Inflammatory macrophage treated with lipopolysaccharide for 4 hours (primary cell): Measurements from ENCODE around the gene TIMP4.

Source experiments
- DNase-seq: peaks from one replicate; pipeline ENCODE4 v3.0.0-alpha.2; 2020

The TIMP4 gene

DNA sequence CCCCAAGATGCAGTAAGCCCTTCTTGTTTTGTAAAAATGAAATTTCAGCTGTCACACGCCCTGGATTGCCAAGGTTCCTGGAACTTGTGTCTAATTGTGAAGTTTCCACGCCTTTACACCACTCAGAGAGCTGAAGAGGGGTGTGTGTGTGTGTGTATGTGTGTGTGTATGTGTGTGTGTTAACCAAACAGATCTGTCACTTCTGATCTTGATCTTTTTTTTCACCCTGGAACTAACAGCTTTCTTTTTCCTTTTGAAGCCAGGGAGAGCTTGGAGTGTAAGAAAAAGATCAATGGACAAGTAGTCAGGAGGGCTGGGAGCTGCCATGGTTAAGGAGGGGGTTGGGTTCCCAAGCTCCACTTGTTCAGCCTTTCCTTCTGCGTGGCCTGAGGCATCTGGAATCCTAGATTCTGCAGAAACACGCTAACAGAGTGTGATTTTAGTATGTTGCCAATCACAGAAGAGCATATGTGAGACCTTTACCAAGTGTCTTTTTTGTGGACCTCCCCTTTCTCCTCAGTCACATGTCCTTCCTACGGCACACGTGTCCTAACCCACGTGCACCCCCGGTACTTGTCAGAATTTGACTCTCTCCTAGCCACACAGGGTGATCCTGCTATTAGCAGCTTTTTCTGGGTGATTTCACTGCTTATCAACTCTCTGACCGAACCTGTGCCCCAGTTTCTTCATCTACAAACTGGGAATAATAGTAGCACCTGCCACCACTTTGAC lies 11.5 kb downstream of the TIMP4 start:
- DNase-seq, result no peak

DNA sequence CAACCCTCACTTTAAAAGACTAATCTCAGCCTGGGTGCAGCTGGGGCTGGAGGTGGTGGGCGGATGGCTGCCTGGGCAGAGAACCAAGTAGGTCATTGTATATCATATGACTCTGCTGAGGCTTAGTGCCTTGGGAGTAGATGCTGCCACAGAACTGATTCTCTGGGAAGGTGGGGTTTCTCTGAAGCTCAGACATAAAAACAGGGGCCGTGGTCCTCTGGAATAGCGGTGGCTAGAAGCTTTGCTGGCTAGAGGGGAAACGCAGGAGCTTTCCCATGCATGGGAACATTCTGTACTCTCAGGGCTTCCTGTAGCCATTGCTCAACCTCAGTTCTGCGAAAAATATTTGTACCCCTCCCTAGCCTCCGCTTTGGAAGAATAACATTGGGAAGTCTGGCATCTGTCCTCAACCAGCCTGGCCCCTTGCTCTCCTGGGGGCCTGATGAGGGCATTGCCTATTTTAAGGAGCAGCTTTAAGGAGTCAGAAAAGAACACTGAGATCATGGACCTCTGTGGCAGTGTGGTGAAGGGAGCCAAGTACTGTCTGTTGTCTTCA lies 14.7 kb downstream of the TIMP4 start:
- DNase-seq, result peak; percentile 64

DNA sequence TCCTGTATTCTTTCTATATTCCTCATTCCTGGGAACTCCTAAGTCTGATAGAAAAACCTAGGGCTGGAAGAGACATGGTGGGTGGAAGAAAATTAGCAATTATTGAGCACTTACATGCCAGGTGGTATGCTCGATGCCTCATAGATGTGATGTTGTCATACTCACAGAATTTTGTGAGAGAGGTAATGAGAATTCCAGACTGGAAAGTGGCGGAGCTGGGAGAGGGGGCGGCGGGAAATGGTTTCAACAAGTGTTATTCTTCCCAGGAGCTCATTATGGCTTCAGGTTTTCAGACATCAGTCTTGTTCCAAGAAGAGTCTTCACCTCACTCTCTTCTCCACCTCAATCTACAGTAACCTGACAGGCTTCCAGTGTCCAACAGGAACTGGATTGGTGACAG lies 16.2 kb downstream of the TIMP4 start:
- no peak for DNase-seq

DNA sequence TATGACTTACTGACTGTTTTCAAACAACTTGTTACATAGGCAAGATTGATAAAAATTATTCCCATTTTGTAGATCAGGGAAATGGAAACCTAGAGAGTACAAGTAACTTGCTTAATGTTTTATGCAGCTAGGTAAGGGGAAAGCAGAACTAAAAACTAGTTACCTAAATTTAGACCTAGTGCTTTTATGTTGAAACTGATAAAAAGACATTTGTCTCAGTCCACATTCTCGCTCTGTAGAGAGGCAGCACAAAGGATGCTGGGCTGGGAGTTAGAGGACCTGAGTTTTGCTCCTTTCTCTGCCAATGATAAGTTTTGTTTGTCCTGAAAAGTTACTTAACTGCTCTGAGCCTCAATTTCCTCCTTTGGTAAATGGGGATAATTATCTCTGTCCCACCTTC lies 17.4 kb downstream of the TIMP4 start:
- peak; percentile 12 for DNase-seq

DNA sequence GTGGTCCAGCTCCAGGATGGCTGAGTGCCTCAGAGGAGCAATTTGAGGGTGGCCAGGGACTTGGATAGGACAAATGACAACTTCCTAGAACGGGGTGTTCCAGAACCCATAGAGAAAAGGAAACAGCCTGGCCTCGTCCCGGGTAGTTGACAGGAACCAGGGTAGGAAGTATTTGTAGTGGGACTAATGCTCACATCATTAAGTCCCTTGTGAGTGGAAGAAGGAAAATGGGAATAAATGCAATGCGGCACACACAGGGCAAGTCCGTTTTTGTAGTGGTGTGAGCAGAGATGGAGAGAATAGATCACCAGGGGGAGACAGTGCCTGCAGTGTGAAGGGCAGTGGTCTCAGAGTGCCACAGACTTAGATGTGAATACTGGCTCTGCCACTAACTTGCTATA lies 19.6 kb downstream of the TIMP4 start:
- DNase-seq, result peak; percentile 31

DNA sequence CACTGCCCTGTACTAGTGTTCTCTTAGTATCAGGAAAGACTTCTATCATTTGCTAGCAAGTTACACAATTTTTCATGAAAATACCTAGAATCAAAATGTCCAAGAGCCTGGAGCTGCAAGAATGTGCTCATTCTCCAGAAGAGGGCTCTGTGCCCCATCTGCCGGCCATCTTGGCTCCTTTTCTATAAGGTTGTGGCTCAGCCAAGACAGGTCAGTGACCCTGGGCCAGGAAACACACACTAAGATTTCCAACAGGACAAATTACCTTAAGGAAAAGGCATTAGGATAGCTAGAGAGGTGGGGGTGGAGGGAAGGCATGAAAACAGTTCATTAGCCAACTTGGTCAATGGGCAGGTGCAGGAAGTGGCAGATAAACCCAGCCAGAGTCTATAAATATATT lies 20.7 kb downstream of the TIMP4 start:
- peak; percentile 46 for DNase-seq

DNA sequence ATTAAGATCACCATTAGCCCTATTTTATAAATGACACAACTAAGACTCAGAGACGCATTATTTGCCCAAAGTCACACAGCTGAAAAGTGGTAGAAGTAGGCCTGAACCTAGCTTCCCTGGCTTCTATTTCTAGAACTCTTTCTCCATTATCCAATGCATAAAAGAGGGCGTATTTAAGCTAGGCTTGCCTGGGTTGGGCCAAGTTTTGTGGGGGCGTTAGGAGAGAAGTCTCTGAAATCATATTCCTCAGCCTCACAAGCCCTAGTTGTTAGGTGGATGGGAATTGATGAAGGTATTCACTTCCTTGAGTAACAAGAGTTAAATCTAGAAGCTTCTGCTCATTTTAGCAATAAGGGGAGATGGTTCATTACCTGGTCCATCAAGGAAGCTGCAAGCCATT lies 22.3 kb downstream of the TIMP4 start:
- DNase-seq, result no peak

DNA sequence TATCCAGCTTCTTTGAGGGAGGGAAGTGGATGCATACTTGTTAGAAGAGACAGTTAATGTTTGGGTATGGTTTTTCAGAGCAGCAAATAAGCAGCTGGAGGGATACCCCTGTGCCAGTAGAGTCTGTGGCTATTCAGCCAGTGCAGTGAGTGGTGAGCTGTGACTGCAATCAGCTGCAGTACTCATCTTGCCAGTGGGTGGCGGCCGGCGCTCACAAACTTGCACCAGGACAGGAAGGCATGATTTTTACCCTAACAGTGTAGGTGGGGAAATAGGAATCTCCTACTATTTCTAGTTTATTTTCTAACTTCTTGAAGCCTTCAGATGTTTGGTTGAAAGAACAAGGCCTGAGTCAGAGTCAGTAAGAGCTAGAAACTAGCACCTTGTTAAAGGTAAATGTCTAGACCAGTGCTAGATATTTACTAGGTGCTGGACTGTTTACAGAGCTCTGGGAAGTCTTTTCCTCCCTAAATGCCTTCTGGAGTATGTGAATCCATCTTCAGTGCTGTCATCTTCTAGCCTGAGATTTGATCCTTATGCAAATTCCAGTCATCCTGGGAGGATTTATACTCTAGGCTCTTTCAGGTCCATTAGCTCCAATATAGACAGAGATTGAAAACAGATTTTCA lies 23.6 kb downstream of the TIMP4 start:
- peak; percentile 71 for DNase-seq

DNA sequence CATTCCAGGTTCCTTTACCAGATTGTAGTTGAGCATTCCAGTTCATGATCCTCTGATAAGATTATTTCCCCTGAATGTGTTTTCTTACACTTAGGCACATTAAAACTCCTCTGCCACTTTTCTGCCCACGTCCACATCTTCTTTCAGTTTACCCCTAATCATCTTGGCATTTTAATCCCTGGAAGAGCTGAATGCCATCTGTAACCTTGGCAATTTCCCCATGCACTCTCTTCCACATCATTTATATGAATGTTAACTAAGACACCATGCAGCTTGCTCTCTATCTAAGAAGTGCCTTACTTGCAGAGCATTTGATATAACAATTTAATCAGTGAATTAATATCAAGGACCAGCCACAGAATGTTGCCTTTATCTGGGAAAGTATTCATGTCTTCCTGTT lies 25.8 kb downstream of the TIMP4 start:
- no peak for DNase-seq

DNA sequence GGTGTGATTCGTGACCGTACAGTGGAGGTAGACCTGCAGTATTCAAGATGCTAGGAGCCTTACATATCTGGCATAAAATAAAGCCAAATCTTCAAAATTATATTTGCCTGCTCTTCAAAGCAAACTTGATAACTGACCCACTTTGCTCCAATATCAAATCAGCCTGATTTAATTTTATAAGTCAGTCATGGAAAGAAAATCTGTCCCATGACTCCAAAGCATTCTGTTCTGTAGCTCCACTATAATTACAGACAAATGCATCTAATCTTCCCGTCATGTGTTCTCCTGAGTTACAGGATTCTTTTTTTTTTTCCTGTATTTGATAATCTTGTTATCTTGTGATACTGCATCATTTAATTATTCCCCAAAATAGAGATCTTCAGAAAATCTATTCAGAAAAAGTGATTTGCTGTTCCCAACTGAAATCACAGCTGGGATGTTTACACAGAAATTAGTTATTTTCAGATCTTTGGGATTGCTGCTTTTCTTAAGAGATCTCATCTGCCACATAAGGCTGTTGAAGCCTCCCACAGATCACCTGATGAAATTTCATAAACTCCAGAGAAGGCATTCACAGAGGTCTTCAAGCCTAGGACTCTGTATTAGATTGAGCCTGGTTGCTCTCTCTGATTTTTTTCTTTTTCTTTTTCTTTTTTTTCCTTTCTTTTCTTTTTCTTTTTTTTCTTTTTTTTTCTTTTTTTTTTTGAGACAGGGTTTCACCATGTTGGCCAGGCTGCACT lies 27.2 kb downstream of the TIMP4 start:
- peak; percentile 15 for DNase-seq

DNA sequence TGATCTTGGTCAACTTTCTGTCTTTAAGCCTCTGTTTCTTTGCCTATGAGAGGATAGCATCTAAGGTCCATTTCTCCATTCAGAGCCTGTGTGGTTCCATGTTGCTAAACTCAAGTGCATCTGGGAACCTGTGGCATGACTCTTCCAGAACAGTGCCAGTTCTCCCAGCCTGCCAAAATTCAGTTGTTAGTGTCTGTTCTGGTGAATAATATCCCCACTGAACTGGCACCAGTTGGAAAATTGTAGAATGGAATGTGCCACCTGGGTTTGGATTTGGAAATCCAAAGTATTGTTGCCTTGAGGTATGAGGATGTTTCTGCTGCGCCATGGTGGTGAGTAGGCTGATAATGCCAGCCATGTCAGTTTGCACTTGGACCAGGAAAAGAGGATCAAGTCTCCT lies 31.3 kb downstream of the TIMP4 start:
- no peak for DNase-seq

DNA sequence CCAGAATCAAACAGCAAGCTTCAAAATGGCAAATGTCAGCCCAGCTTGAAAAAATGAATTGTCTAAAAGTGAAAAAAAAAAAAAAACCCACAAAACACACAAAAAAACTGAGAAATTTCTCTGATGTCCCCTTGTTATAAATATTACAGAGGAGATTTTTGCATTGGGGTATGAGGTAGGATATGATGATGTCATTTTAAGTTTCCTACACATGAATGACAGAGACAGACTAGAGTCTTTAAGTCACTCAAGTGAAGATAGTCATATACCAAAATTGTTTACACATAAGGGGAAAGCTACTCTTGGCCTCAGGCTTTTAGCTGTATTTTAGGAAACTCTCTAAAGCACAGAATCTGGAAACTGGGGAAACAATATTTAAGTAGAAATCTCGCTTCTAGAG lies 32.9 kb downstream of the TIMP4 start:
- DNase-seq, result no peak

DNA sequence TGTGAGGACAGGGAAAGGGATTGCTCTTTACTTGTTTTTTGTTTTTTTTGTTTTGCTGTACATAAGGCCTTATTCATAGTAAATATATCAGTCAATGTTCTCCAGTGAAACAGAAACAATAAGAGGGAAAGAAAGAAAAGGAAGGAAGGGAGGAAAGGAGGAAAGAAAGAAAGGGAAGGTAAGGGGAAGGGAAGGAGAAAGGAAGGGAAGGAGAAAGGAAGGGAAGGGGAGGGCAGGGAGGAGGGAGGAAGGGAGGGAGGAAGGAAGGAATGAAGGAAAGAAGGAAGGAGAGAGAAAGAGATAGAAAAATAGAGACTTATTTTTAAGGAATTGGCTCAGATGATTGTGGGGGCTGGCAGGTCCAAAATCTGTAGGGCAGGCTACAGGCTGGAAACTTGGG lies 37.2 kb downstream of the TIMP4 start:
- no peak for DNase-seq

DNA sequence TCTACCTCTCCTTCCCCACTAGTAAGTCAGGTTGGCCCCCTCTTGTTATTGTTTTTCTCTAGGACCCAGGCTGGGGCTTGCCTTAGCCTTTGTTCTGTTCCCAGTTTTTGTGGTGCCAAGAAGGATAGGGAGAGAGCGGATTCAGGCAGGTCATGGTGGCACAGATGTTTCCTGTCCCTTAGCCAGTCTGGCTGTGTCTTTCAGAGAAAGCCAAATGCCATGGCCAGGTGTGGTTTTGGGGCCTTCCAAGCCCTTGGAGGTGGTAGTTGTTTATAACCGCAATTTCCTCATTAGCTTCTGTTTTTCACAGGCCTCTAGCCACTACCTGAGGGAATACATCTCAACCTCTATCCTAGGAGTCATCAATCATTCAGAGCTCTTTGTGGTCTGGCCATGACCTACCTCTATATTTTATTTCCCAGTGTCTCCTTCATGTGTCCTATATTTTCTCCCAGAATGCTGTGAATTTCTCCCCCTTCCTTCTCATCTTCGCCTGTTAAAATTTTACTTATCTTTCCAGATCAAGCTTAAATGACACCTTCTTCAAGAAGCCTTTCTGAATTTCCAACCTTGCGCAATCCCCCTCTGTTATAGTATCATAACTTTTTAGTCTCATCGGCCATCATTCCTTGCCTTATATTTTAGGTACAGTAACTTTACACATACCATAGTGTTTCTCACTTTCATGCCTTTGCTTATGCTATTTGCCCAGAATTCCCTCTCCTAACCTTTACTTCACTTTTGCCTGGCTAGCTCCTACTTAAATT lies 38.2 kb downstream of the TIMP4 start:
- DNase-seq, result peak; percentile 20

DNA sequence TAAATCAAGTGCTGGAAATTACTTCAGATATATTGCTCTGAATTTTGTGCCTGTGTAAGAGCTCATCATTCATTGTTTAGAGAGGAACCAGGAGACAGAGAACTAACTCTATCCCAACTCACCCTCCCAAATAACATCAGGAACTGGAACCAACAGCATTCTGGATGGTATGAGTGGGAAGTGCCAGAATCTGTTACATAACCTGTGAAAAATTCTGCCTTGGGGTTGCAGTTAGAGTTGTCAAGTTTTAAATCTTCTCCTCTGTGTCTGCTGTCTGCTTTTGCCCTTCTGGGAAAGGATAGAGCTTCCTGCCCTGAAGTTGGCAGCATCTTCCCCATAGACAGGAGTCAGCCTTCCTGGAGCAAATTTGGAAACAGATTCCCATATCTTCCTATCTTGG lies 41.2 kb downstream of the TIMP4 start:
- DNase-seq, result no peak

DNA sequence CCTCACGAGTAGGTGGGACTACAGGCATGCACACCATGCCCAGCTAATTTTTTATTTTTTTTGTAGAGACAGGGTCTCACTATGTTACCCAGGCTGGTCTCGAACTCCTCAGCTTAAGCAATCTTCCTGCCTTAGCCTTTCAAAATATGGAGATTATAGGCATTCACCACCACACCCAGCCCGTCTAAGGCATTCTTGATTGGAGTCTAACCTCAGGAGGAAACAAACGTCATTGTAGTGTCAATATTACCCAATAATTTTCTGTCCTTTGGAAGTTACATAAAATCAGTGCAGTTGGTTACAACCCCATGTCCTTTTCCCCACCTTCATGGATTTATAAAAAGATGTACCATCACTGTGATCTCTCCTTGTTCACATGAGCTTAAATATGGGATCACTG lies 41.8 kb downstream of the TIMP4 start:
- DNase-seq, result peak; percentile 18

DNA sequence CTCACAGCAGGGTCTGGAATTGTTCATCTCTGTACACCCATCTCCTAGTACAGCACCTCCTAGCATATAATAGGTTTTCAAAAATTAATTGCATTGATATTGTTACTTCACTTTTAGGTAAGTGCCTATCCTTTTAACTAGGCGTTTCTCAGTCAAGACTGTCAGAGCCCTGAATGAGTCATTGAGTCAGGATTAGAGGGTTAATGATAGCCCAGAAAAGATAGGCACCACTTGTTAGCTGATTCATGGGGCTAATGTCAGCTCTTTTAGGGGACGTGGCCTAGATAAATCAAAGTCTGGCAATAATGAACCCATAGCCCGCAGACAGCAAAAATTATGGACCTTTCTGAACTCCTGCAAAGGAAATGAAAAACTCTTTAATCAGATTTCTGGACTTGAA lies 42.9 kb downstream of the TIMP4 start:
- no peak for DNase-seq

DNA sequence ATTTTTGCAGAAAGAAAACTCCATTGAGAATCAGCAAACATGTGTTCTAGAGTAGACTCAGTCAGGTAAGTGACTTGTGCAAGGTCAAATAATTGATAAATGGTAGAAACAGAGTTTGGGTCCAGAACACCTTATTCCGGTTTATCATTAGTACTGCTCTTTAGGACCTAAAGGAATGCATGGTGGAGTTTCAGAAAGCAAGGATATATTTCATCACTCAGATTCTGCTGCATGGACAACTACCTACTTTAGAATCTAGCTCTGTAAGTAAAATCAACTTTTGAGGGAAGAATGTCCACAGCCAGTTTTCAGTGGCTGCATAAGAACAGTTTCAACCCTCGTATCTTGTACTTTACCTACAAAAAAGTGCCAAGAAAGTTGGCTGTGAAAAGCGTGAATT lies 43.6 kb downstream of the TIMP4 start:
- no peak for DNase-seq

DNA sequence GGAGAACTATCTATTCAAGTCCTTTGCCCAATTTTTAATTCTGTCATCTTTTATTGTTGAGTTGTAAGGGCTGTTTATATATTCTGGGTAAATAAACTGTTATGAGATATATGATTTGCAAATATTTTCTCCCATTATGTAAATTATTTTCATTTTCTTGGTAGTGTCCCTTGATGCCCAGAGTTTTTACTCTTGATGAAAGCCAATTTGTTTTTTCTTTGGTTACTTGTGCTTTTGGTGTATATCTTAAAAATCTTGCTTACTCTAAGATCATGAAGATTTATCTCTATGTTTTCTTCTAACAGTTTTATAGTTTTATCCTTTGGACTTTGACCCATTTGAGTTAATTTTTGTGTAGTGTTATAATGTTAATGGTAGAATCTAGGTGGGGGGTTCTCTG lies 44.5 kb downstream of the TIMP4 start:
- DNase-seq, result no peak

DNA sequence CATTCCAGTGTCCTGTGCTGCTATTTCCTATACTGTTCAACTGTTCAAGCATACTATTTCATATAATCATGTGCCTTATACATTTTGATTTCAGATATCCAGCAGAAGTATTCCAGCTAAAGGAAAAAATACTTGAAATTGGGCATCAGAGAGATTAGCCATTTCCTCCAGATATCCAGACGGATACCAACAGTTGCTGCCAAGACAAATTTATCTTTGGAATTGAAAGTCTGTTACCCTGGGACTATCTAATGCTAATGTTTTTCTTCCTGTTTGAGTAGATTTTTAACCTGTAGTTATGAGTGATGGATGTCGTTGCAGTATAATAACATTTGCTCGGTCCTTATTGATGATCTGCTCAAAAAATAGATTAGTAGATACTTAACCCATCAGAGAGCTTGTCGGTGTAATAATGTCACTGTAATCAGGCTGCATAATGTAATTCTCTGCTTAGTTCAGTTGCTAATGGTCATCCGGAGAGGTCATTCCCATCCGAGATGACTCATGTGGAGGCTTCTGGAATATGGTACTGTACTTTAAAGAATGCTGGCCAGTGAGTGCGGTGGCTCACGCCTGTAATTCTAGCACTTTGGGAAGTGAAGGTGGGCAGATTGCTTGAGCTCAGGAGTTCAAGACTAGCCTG lies 51.5 kb downstream of the TIMP4 start:
- no peak for DNase-seq
